ENCODE measurements around the gene EEA1. TPM values are rescaled to one million over a fixed set of nuclear protein-coding genes. Genes with fewer than 3 reads are reported as not detected.

The EEA1 gene
- total RNA-seq, 2 donors from 2014 or later, result 21.2 to 26.2 TPM

GRCh38 chr12:92942905-92943304, 13.8 kb upstream of the EEA1 start:
- intact Hi-C loops (cut with DNase I), result no loop called here
- peak in 1 of 2 donors; percentile 65 for ATAC-seq
- DNase-seq, result no peak

GRCh38 chr12:92939116-92939515, 10.0 kb upstream of the EEA1 start:
- ATAC-seq (no peak), DNase-seq (no peak)
- intact Hi-C loops (cut with DNase I), result no loop called here

GRCh38 chr12:92938638-92939037, 9.5 kb upstream of the EEA1 start:
- no peak for DNase-seq
- intact Hi-C loops (cut with DNase I), result no loop called here
- no peak for ATAC-seq

GRCh38 chr12:92938018-92938417, 8.9 kb upstream of the EEA1 start:
- intact Hi-C loops (cut with DNase I), result no loop called here

GRCh38 chr12:92933606-92934005, 4.5 kb upstream of the EEA1 start:
- intact Hi-C loops (cut with DNase I), result no loop called here
- DNase-seq (no peak), ATAC-seq (no peak)

More at GRCh38 chr12:92938018-92938417, 8.9 kb upstream of the EEA1 start:
- ATAC-seq, result no peak
- no peak for DNase-seq

- DNase-seq, result no peak
- ATAC-seq, result no peak
- intact Hi-C loops (cut with DNase I), result no loop called here
Measured at GRCh38 chr12:92930421-92930820, 1.3 kb upstream of the EEA1 start.

GRCh38 chr12:92929983-92930382, 888 bp upstream of the EEA1 start:
- ATAC-seq (no peak), DNase-seq (no peak)
- intact Hi-C loops (cut with DNase I), result no loop called here

GRCh38 chr12:92928421-92928961, 604 bp downstream of the EEA1 start:
- DNase-seq (peak; percentile 57), ATAC-seq (peak; percentile 51 to 62)
- intact Hi-C loops (cut with DNase I), result no loop called here

- DNase-seq (no peak), ATAC-seq (peak in 1 of 2 donors; percentile 20)
- intact Hi-C loops (cut with DNase I), result no loop called here
Measured at GRCh38 chr12:92927436-92928281, 1.4 kb downstream of the EEA1 start.

- intact Hi-C loops (cut with DNase I), result no loop called here
- ATAC-seq, result no peak
- no peak for DNase-seq
Measured at GRCh38 chr12:92927055-92927435, 2.0 kb downstream of the EEA1 start.

- DNase-seq (no peak), ATAC-seq (no peak)
- intact Hi-C loops (cut with DNase I), result no loop called here
Measured at GRCh38 chr12:92926549-92926948, 2.5 kb downstream of the EEA1 start.

- intact Hi-C loops (cut with DNase I), result no loop called here
- no peak for ATAC-seq
- DNase-seq, result no peak
Measured at GRCh38 chr12:92921877-92922276, 7.2 kb downstream of the EEA1 start.

- DNase-seq (no peak), ATAC-seq (no peak)
- intact Hi-C loops (cut with DNase I), result no loop called here
Measured at GRCh38 chr12:92915365-92915764, 13.7 kb downstream of the EEA1 start.

- no peak for ATAC-seq
- DNase-seq, result no peak
- intact Hi-C loops (cut with DNase I), result no loop called here
Measured at GRCh38 chr12:92914170-92914569, 14.9 kb downstream of the EEA1 start.

- ATAC-seq (no peak), DNase-seq (no peak)
- intact Hi-C loops (cut with DNase I), result no loop called here
Measured at GRCh38 chr12:92912672-92913071, 16.4 kb downstream of the EEA1 start.

GRCh38 chr12:92912052-92912451, 17.0 kb downstream of the EEA1 start:
- DNase-seq, result no peak
- intact Hi-C loops (cut with DNase I), result no loop called here
- ATAC-seq, result peak in 1 of 2 donors; percentile 44

GRCh38 chr12:92911339-92911738, 17.8 kb downstream of the EEA1 start:
- ATAC-seq, result no peak
- intact Hi-C loops (cut with DNase I), result no loop called here
- no peak for DNase-seq

GRCh38 chr12:92908108-92908507, 21.0 kb downstream of the EEA1 start:
- no peak for DNase-seq
- intact Hi-C loops (cut with DNase I), result no loop called here
- no peak for ATAC-seq

GRCh38 chr12:92905811-92906554, 23.1 kb downstream of the EEA1 start:
- DNase-seq (no peak), ATAC-seq (no peak)
- intact Hi-C loops (cut with DNase I), result no loop called here

GRCh38 chr12:92905258-92905810, 23.8 kb downstream of the EEA1 start:
- no peak for ATAC-seq
- intact Hi-C loops (cut with DNase I), result no loop called here
- no peak for DNase-seq
